Activated T-helper 17 cell treated with anti-CD3 and anti-CD28 coated beads, Interleukin-2, amount 50 U/mL, for 72 hours (primary cell): ENCODE results near the gene SH3GL3. TPM values are rescaled to one million over a fixed set of nuclear protein-coding genes. Genes with fewer than 3 reads are reported as not detected.

Experiments
- ATAC-seq: fragments of 150-1000 bp; cut with Tn5 transposase; replicated peaks from 2 replicates; pipeline ENCODE4 v1.10.0; 2021; ENCODE audit warnings: mild to moderate bottlenecking, moderate library complexity
- H3K27ac Mint-ChIP-seq: one replicate; pipeline ENCODE4 v1.8.0; 2022; ENCODE audit warnings: mixed read lengths
- H3K27me3 Mint-ChIP-seq: one replicate; pipeline ENCODE4 v1.8.0; 2022; ENCODE audit warnings: mixed read lengths
- H3K36me3 Mint-ChIP-seq: one replicate; pipeline ENCODE4 v1.8.0; 2022; ENCODE audit warnings: low read depth, mild to moderate bottlenecking, mixed read lengths
- H3K4me1 Mint-ChIP-seq: one replicate; pipeline ENCODE4 v1.8.0; 2022; ENCODE audit warnings: mixed read lengths
- H3K4me3 Mint-ChIP-seq: one replicate; pipeline ENCODE4 v1.8.0; 2022; ENCODE audit warnings: mild to moderate bottlenecking, mixed read lengths
- H3K9me3 Mint-ChIP-seq: one replicate; pipeline ENCODE4 v1.8.0; 2022; ENCODE audit warnings: mixed read lengths
- total RNA-seq, 2 donors: library from RNA; stranded (reverse); gene quantifications; one replicate each; pipeline ENCODE4 v1.2.3, GENCODE V29; 2022

SH3GL3 gene
- total RNA-seq, 2 donors from 2014 or later = 0.74 TPM; not detected in 1

GRCh38 chr15:83656943-83657528 lies 209.9 kb downstream of the SH3GL3 start:
- H3K27me3 Mint-ChIP-seq = peaks cover 26% of the 10 kb centered on the region
- H3K36me3 Mint-ChIP-seq = no peaks in the 10 kb centered on the region
- no peak for ATAC-seq
- H3K4me3 Mint-ChIP-seq = no peak overlapping the region
- H3K9me3 Mint-ChIP-seq = no peaks in the 10 kb centered on the region
- no peak overlapping the region for H3K27ac Mint-ChIP-seq
- no peaks in the 10 kb centered on the region for H3K4me1 Mint-ChIP-seq

GRCh38 chr15:83657549-83657948 lies 210.4 kb downstream of the SH3GL3 start:
- Mint-ChIP-seq H3K9me3 (no peaks in the 10 kb centered on the region), H3K4me1 (no peaks in the 10 kb centered on the region), H3K4me3 (no peak overlapping the region), H3K27me3 (peaks cover 22% of the 10 kb centered on the region), H3K27ac (no peak overlapping the region), H3K36me3 (no peaks in the 10 kb centered on the region)
- ATAC-seq = no peak

GRCh38 chr15:83658430-83659416 lies 211.6 kb downstream of the SH3GL3 start:
- Mint-ChIP-seq H3K27me3 (peaks cover 15% of the 10 kb centered on the region), H3K4me1 (no peaks in the 10 kb centered on the region), H3K9me3 (no peaks in the 10 kb centered on the region), H3K36me3 (no peaks in the 10 kb centered on the region), H3K4me3 (no peak overlapping the region), H3K27ac (no peak overlapping the region)
- no peak for ATAC-seq

GRCh38 chr15:83659417-83659812 lies 212.3 kb downstream of the SH3GL3 start:
- no peaks in the 10 kb centered on the region for H3K36me3 Mint-ChIP-seq
- H3K9me3 Mint-ChIP-seq = no peaks in the 10 kb centered on the region
- no peak overlapping the region for H3K4me3 Mint-ChIP-seq
- H3K27ac Mint-ChIP-seq = no peak overlapping the region
- no peaks in the 10 kb centered on the region for H3K4me1 Mint-ChIP-seq
- H3K27me3 Mint-ChIP-seq = peaks cover 15% of the 10 kb centered on the region
- no peak for ATAC-seq

GRCh38 chr15:83665480-83665879 lies 218.3 kb downstream of the SH3GL3 start:
- Mint-ChIP-seq H3K4me3 (no peak overlapping the region), H3K4me1 (no peaks in the 10 kb centered on the region), H3K9me3 (no peaks in the 10 kb centered on the region), H3K36me3 (no peaks in the 10 kb centered on the region), H3K27ac (no peak overlapping the region), H3K27me3 (no peaks in the 10 kb centered on the region)
- ATAC-seq = no peak

Other genes starting within 250 kb of the SH3GL3 start
- gene HDGFL3, start 239.5 kb upstream of the SH3GL3 start, total RNA-seq = 10 to 100 TPM; 11.1 to 44.7 TPM
- not detected for gene BNC1, start 162.7 kb upstream of the SH3GL3 start, total RNA-seq
- gene ADAMTSL3, start 206.8 kb downstream of the SH3GL3 start, total RNA-seq = not detected